Measurements from ENCODE around the gene SNAPC4.

DNA sequence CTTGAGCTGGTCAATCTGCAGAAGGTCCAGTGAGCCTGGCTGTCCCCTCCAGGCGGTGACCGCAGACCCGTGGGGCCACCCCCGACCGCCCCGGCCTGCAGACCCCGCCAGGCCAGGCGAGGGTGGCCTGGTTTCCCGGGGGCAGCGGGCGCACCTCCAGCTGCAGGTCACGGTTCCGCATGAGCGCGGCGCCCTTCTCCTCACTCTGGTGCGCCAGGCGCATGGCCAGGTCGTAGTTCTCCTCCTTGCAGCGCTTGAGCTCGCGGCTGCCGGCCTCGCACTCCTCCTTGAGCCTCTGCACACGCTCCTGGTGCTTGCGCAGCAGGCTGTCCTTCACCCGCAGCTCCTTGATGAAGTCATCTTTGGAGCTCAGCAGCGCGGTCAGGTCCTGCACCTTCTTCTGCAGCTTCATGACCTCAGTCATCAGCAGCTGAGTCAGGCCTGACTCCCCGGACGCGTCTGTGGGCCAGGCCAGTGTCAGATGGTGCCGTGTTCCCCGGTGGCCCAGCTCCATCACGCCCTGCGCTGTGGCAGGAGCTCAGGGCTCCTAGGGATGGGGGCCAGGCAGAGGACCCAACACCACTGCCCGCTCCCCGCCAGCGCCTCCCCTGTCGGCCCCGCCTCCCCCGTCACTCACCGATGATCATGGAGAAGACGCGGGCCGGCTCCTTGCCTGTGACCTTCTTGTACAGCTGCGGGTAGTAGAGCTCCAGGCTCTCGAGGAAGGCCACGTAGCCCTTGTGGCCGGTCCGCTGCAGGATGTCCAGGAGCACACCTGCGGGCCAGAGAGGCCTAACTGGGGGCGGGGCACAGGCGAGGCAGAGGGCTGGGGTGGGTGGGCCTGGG, 29.1 kb downstream of the SNAPC4 start:
- TF ChIP-seq, protein P1, sequence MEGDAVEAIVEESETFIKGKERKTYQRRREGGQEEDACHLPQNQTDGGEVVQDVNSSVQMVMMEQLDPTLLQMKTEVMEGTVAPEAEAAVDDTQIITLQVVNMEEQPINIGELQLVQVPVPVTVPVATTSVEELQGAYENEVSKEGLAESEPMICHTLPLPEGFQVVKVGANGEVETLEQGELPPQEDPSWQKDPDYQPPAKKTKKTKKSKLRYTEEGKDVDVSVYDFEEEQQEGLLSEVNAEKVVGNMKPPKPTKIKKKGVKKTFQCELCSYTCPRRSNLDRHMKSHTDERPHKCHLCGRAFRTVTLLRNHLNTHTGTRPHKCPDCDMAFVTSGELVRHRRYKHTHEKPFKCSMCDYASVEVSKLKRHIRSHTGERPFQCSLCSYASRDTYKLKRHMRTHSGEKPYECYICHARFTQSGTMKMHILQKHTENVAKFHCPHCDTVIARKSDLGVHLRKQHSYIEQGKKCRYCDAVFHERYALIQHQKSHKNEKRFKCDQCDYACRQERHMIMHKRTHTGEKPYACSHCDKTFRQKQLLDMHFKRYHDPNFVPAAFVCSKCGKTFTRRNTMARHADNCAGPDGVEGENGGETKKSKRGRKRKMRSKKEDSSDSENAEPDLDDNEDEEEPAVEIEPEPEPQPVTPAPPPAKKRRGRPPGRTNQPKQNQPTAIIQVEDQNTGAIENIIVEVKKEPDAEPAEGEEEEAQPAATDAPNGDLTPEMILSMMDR (conservative IDR thresholded peaks at IDR 0.05 in 1 of 2, IDR thresholded peaks at IDR 0.05 in 1 of 2; ENCODE audit: low read depth in 1 of 2, low read length in 2 of 2): no peak
- TF ChIP-seq EZH2 (IDR thresholded peaks at IDR 0.05; ENCODE audit: low read length, missing control alignments): no peak
